Esophagus squamous epithelium (tissue), 4 donors: ENCODE results near the gene BICC1.

Experiments used
- CTCF ChIP-seq, 6 experiments: fragments of 450-650 bp in 4 of 6; fragments of 200-600 bp in 2 of 6; sonication (generic) in 2 of 6; IDR thresholded peaks; one replicate each; pipeline ENCODE4 v1.5.1; 2016 to 2019; ENCODE audit warnings: antibody characterized with exemption in 6 of 6, mild to moderate bottlenecking in 4 of 6, moderate library complexity in 4 of 6
- POLR2A ChIP-seq, 4 donors: fragments of 450-650 bp; IDR thresholded peaks; one replicate each; pipeline ENCODE4 v1.6.1; 2017; ENCODE audit warnings: antibody characterized with exemption in 4 of 4, mild to moderate bottlenecking in 4 of 4, moderate library complexity in 3 of 4

GRCh38 chr10:58785354-58785753 lies 272.7 kb downstream of the BICC1 start:
- TF ChIP-seq CTCF (IDR thresholded peaks at IDR 0.05) (no peak), POLR2A (IDR thresholded peaks at IDR 0.05) (no peak)
